ENCODE results near the gene TANGO6.

DNA sequence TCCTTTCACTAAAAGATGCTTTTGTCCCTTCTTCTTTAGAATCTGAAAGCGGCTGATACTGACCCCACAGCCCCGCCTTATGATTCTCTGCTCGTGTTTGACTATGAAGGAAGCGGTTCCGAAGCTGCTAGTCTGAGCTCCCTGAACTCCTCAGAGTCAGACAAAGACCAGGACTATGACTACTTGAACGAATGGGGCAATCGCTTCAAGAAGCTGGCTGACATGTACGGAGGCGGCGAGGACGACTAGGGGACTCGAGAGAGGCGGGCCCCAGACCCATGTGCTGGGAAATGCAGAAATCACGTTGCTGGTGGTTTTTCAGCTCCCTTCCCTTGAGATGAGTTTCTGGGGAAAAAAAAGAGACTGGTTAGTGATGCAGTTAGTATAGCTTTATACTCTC is 10.1 kb upstream of the TANGO6 start:
- TF ChIP-seq, protein P1, sequence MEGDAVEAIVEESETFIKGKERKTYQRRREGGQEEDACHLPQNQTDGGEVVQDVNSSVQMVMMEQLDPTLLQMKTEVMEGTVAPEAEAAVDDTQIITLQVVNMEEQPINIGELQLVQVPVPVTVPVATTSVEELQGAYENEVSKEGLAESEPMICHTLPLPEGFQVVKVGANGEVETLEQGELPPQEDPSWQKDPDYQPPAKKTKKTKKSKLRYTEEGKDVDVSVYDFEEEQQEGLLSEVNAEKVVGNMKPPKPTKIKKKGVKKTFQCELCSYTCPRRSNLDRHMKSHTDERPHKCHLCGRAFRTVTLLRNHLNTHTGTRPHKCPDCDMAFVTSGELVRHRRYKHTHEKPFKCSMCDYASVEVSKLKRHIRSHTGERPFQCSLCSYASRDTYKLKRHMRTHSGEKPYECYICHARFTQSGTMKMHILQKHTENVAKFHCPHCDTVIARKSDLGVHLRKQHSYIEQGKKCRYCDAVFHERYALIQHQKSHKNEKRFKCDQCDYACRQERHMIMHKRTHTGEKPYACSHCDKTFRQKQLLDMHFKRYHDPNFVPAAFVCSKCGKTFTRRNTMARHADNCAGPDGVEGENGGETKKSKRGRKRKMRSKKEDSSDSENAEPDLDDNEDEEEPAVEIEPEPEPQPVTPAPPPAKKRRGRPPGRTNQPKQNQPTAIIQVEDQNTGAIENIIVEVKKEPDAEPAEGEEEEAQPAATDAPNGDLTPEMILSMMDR (conservative IDR thresholded peaks at IDR 0.05 in 1 of 2, IDR thresholded peaks at IDR 0.05 in 1 of 2; ENCODE audit: extremely low read depth in 1 of 2, insufficient read depth in 1 of 2, low read depth in 1 of 2, low read length in 2 of 2) = no peak
- TF ChIP-seq EZH2 (IDR thresholded peaks at IDR 0.05; ENCODE audit: borderline replicate concordance, low read length) = no peak
